Vagina (tissue), 2 donors: ENCODE results near the gene PMF1.

ENCODE experiments used
- CTCF ChIP-seq, 3 experiments: fragments of 450-650 bp in 2 of 3; fragments of 200-600 bp in 1 of 3; sonication (generic) in 1 of 3; IDR thresholded peaks; one replicate each; pipeline ENCODE4 v1.5.1; 2017 to 2019; ENCODE audit warnings: antibody characterized with exemption in 3 of 3, mild to moderate bottlenecking in 2 of 3, moderate library complexity in 2 of 3
- POLR2A ChIP-seq, 2 donors: fragments of 450-650 bp; IDR thresholded peaks; one replicate each; pipeline ENCODE4 v1.6.1; 2017; ENCODE audit warnings: antibody characterized with exemption in 2 of 2, mild to moderate bottlenecking in 2 of 2, moderate library complexity in 2 of 2

DNA sequence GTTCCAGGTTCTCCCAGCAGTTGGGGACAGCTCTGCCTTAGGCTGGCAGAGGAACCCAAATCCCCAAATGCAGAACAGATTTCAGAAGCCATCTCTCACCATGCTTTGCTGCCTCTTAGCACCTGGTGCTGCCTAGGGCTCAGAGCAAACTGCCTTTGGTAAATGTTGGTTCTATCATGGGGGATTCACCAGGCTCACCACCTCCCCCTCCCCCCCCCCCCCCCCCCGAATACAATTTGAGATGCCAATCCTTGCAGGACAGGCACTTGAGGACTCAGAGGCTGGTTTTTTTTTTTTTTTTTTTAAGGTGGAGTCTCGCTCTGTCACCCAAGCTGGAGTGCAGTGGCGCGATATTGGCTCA, 35.5 kb downstream of the PMF1 start:
- no peak for TF ChIP-seq POLR2A (IDR thresholded peaks at IDR 0.05)
- TF ChIP-seq CTCF (IDR thresholded peaks at IDR 0.05) = no peak
